Caki2 (cell line): ENCODE data around the gene SNAPC2. TPM values are rescaled to one million over a fixed set of nuclear protein-coding genes. Genes with fewer than 3 reads are reported as not detected.
"Not testable (repeated sequence)": the region's sequence is repeated elsewhere in the genome, so short reads cannot be mapped to it uniquely, and the experiment has no call there.

ENCODE experiments used
- DNase-seq: peaks from one replicate; pipeline ENCODE4 v3.0.0-alpha.2; 2015; ENCODE audit warnings: low read depth
- in situ Hi-C: cut with HindIII; loops from 2 replicates; pipeline ENCODE4 v1.10.0; 2016; ENCODE audit warnings: low sequenced_read_pairs, low pct_unique_long_range_greater_than_20kb, mixed read lengths
- total RNA-seq: library from RNA; depleted of rRNA; stranded (reverse); fragments of >200 nt; shearing (Covaris generic); gene quantifications from 2 replicates; pipeline ENCODE4 v1.2.3, GENCODE V29; 2014; ENCODE audit warnings: low replicate concordance

Gene SNAPC2
- total RNA-seq, 1 experiment from 2014 or later = 19.2 TPM

DNA sequence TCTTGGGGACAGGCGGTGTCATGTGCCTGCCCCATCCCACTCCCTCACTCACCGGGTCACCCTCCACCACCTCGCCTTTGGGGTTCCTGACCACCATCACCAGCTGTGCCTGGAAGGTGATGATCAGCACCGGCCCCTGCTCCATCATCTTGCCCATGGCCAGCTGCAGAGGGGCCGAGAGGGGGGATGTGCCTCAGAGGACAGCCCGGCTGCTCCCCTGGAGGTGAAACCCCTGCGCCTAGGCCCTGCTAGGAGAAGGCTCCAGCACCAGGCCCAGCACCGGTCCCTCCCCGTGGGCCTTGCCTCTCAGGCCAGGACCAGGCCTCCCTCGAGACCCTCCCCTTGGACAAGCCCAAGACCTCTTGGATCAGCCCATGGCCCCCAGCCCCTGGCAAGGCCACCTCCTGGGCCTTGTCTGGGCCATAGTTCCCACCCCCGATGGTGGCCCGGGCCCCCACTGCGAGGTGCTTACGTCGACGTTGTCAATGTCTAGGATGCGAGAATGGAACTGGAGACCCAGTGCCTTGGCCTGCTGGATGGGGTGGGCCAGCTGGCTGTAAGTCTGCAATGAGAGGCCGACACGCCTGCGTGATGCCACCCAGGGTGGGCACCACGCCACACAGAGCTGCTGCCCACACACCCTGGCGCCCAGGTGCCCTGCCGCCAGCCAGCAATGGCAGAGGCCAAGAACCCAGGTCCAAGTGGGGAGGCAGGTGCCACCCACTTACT lies 7.6 kb downstream of the SNAPC2 start:
- no peak for DNase-seq
- in situ Hi-C loops = no loop called here

DNA sequence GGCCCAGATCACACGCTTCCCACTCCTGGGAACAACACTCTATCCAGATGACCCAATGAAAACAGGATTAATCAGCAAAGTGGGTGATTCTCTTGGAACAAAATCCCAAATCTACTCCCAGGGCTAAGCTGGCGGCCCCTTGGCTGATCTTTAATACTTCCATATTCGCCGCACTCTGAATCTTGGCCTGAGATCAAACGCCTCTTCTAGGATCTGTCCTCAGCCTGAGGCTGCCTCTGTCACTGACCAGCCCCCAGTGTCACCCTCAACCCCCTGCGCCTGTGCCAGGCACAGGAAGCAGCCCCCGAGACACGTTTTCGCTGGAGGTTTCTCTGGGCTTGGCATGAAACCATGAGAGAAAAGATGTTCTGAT lies 8.2 kb downstream of the SNAPC2 start:
- in situ Hi-C loops = no loop called here
- DNase-seq = no peak

DNA sequence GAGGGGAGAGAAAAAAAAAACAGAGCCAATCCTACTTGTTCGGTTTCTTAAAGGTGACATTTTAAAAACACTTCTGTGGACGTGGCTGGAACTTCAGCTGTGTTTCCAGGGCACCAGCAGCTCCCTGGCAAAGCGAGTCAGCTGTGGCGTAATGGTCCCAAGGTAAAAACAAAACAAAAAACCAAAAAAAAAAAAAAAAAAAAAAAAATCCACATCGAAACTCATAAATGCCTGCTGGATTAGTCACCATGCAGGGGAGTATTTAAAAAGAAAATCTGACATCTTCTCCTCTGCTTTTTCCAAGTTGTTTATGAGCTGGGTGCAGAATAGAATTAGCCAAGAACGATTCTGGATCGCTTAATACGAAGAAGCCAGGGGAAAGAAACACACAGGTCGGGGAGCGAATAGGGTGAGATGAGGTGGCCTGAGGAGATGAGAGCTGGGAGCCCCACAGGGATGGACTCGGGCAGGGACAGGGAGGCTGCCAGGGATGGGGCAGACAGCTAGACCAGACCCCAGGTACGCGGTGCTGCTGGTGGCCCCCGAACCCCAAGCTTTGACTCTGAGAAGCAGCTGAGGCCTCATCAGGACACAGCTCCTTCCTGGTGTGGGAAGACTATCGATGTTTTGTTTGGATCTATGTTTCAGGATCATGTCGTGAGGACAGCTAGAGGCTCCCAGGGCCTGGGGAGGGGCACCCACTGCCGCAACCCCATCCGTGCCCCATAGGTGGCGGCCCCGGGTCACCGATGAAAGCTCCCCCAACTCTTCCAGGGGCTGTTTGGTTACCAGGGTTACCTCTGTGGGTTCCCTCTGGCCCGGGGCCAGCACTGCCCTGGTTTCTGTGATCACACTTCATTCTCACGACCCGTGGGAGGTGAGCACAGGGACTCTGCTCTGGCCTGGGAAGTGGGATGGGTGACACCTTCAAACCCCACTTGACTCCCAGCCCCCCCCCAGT lies 8.9 kb downstream of the SNAPC2 start:
- peak; percentile 63 for DNase-seq
- in situ Hi-C loops = no loop called here

DNA sequence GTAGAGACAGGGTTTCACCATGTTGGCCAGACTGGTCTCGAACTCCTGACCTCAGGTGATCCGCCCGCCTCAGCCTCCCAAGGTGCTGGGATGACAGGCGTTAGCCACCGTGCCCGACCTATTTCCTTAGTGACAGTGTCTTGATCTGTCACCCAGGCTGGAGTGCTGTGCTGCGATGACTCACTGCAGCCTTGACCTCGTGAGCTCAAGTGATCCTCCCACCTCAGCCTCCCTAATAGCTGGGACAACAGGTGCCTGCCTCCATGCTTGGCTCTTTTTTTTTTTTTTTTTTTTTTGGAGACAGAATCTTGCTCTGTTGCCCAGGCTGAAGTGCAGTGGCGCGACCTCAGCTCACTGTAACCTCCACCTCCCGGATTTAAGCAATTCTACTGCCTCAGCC lies 9.9 kb downstream of the SNAPC2 start:
- in situ Hi-C loops, DNase-seq: not testable (repeated sequence)

DNA sequence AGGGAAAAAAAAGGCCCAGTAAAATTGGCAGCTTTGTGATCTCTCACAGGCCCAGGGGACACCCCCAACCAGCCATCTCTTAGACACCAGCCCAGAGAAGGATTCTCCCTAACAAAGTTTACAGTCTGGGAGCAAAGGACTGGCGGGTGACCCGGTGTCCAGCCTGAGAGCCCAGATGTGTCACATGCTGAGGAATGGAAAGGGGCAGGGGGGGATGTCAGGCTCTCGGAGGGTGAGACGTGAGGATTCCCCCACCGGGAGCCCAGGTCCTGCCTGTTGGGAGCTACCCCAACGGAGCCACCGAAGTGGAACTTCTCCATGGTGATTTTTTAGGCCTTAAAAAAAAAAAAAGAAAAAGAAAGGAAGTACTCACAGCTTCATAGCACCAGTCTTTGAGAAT lies 10.6 kb downstream of the SNAPC2 start:
- in situ Hi-C loops = no loop called here

DNA sequence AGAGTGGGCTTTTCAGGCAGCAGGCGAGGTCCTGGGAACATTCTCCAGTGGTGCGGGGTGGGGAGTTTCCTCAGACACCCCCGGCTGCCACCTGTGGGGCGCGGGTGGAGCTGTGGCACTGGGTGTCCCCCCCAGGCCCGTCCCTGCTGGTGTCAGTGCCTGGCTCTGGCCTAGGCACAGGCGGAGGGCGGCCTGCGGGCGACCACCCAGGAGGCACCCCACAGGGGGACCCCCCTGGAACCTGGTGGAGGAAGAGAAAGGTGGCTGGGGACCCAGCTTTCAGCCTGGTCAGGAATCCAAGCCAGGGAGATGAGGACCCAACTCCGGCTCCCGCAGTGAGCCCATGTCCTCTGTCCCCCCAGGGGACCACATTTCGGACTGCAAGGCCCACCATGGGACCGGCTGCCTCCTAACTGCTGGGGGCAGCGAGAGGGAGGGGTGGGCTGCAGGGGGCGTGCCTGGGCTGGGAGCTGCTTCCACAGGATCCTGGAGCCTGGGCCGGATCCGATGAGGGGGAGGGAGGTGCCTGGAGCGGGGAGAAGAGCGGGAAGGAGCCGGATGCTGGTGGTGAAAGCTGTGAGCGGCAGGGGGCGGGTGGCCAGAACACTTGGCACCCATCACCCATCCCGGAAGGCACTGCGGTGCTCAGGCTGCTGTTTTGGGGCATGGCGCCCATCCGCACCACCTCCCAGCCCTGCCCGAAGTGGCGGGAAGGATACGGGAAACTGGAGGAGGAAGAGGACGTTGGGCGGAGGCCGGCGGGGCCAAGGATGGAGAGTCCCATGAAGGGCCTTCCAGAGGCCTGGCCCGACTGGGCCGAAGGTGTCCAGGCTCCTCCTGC lies 11.3 kb downstream of the SNAPC2 start:
- in situ Hi-C loops = no loop called here
- DNase-seq = no peak

More for the DNA sequence above, 10.6 kb downstream of the SNAPC2 start:
- no peak for DNase-seq

DNA sequence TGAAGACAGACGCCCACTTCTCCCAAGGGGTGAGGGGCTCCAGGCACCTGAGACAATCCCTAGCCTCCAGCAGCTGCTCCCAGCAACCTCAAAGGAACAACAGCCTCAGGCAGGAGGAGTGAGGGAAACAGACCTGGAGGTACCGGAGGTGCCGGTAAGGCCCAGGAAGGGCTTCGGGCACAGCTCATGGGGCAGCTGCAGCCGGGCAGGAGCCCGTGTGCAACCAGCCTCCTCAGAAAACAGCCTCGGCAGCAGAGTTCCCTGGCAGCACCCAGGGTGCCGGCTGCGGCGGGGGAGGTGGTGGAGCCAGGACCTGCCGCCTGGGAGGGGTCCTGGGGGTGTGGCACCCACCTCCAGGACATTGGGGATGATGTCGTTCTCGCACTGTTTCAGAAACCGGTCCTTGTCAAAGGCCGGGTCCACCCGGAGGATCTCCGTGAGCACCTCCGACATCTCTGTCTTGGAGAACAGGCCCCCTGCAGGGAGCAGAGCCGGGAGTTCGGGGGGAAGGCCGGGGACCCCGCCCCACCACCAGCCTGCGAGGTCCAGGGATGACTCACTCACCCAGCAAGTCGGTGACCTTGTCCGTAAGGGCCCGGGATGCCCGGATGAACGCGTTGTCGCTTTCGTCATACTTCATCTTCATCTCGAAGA lies 12.3 kb downstream of the SNAPC2 start:
- in situ Hi-C loops = no loop called here

DNA sequence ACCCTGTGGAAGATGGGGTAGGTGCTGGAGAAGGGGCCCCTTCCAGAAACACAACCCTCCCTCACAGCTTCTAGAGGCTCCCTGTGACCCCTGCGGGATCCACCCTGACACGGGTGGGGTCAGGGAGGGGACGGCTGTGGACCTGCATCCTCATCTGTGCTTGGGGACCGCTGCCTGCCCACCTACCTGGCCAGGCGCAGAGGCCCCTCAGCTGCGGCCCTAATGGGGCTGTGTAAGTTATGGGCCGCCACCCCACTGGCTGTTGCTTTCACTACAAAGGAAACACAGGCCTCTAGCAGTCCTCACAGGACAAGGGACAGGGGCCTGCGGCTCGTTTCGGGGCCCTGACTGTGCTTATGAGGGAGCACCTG lies 12.8 kb downstream of the SNAPC2 start:
- in situ Hi-C loops = no loop called here
- no peak for DNase-seq

More for the DNA sequence above, 12.3 kb downstream of the SNAPC2 start:
- DNase-seq = no peak

DNA sequence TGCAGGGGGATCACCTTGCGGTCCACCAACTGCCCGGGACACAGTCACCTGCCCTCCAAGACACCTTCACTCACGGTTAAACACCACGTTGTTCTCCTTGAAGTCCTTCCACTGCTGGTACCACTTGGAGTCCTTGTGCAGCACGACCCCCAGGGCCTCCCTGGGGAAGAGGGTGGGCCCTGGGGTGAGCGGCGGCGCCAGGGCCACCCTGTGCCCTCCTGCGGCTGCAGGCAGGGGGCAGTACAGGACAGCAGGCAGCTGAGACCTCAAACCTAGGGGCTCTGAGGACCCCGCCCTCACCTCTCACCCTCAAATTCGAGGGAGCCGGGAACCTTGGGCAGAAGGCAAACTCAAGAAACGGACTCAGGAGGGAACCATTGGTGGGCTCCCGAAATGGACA lies 13.3 kb downstream of the SNAPC2 start:
- in situ Hi-C loops = no loop called here

DNA sequence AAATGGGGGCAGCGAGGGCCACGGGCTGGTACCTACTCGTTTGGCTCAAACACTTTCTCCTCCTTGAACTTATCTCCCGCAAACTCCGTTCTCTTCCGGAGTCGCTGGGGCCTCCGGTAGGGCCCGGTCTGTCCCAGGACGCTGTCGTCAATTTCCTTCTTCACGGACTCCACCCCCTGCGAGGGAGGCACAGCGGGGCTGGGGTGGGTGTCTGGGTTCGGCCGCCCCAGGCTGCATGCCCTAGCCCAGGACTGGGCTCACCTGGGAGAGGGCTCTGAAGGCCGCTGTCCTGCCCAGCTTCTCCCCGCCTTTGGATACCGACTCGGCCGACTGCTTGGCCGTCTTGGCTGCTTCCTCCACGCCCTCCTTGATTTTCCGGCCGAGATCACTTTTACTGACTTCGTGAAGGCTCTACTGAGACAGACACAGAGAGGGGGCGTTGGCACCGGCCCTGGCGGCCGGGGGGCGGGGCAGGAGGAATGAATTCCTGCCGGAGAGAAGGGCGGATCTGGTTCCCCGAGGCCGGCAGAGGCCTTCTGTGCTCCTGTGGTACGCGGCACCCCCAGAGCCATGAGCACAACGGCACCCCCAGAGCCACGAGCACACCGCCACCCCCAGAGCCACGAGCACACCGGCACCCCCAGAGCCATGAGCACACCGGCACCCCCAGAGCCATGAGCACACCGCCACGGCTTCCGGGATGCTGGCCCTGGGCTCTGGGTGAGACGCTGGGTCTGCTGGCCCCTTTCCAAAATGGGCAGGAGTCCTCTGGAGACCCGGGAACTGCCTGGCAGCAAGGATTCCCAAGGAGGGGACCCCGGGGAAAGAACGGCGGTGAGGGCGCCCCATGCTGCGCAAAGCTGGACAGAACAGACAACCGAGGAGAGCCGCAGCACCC lies 13.9 kb downstream of the SNAPC2 start:
- no peak for DNase-seq
- in situ Hi-C loops = no loop called here

More for the DNA sequence above, 13.3 kb downstream of the SNAPC2 start:
- no peak for DNase-seq

DNA sequence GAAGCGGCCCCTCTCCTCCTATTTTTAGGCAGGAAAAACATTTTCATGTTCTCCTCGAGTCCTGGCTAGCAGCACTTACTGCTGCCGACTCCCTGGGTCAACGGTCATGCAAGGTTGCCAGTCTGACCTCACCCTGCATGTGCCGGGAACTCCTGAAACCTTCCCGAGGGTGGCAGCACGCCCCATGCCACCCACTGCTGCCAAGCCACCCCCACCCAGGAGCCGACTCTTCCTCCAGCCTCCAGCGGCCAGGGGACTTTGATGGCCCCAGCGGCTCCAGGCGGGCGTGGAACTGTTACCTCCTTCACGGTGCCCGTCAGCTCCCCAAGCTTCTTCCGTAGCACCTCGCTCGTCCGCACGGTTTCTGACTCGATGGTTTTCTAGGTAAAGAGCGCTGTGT lies 14.6 kb downstream of the SNAPC2 start:
- in situ Hi-C loops = no loop called here
- DNase-seq = no peak

DNA sequence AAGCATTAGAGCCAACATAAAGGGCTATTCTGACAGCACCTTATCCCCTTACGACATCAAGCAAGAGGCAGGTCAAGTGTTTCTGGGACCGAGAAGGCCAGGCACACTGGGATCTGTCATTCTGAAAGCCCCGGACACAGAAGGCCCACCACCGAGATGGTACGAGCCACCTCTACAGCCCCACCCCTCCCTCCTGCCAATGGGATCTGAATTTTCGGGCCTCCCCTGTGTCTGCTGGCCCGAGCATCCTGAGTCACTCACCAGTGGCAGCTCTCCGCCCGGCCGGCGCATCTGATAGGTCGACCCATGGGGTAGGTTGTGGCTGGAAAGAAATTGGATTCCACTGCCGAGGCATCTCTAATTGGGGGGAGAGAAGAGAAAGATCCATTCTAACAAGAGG lies 20.7 kb downstream of the SNAPC2 start:
- DNase-seq = no peak
- in situ Hi-C loops = no loop called here

DNA sequence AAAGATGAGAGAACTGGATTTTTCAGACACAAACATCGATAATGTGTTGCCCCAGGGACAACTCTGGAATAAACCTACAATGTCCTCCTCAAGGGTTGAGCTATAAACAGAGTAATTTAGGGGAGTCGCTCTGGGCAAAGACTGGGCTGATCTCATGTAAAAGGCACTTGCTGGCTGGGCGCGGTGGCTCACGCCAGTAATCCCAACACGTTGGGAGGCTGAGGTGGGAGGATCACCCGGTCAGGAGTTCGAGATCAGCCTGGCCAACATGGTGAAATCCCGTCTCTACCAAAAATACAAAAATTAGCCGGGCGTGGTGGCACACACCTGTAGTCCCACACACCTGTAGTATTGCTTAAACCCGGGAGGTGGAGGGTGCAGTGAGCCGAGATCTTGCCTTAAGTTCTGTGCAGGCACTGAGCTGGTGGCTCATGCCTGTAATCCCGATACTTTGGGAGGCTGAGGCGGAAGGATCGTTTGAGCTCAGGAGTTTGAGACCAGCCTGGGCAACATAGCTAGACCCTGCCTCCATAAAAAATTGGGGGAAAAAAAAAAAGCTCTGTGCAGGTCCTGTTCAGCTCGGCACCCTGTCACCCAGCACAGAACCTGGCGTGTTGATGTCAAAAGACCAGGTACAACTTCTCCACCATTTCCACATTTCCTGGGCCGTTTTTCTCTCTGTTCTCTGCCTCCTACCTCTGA lies 21.9 kb downstream of the SNAPC2 start:
- in situ Hi-C loops = no loop called here
- no peak for DNase-seq

DNA sequence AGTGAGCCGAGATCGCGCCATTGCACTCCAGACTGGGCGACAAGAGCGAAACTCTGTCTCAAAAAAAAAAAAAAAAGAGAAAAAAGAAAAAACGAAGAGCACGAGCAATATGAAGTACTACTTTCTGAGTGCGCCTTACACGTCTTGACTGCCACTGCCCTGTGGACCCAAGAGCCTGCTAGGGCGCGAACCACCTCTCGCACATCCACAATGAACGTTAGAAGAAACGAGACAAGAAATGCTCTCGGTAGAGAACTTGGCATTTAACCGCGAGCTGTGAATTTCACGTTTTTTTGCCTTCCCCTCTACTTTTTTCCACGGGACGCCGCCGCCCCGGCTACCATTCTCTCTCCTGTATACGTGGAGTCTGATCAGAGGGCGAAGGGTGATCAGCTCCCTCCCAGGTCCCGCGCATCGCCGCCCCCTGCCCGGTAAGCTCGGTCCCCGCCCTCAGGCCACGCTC lies 22.9 kb downstream of the SNAPC2 start:
- no peak for DNase-seq
- in situ Hi-C loops = no loop called here

DNA sequence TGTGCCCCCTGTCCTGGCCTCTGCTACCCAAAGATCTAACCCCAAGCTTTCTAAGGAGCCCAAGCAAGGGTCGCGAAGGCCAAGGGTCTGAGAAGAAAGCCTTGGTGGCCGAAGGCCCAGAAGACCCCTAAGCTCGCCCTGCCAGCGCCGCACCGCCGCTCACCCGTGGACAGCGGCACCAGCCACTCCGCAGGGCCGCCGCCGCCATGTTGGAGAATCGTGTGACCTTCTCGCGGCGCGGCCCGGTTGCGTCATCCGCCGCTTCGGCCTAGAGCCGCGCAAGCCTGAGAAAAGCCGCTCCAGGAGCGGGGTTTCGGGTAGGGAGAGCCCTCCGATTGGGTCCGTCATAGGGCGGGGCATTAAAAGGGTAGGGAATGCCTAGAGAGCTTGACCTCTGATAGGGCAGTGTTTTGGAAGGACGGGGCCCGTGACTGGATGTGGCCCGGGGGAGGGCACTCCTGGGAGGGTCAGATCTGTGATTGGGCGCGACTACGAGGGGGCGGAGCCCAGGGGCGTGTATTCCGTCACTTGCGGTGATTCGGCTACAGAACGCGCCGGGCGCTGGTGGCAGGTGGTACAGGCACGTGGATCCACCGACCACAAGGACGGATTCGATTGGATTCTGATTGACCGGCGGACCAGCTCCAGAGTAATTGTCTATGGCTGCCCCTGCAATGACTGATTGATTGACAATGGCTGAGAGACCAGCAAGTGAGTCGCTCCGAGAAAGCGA lies 23.5 kb downstream of the SNAPC2 start, which contains the start of gene TIMM44:
Gene TIMM44 (minus strand): TSS at position 223 of the 733 bp plus-strand sequence. CDS start 15 bp downstream, at position 208.
- DNase-seq = peak; percentile 97
- in situ Hi-C loops = no loop called here
